Measurements from ENCODE around the gene AMOTL1.

DNA sequence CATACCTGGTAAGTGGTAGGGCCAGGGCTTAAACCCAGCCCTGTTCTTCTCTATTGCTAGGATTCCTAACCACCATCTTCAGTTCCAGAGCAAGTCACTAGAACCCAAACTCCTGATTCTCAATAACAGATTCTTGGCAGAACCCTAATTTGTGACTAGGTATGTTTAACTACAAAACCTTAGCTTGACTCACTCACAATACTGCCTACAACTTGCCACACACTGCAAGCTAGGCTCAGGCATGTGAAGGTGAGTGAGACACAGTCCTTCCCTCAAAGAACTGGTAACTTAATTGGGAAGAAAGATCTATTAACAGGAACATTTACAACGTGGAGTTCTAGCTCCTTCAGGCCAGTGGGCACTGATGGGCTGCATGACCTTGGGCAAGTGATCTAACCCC, 14.5 kb upstream of the AMOTL1 start:
- TF ChIP-seq, protein P1, sequence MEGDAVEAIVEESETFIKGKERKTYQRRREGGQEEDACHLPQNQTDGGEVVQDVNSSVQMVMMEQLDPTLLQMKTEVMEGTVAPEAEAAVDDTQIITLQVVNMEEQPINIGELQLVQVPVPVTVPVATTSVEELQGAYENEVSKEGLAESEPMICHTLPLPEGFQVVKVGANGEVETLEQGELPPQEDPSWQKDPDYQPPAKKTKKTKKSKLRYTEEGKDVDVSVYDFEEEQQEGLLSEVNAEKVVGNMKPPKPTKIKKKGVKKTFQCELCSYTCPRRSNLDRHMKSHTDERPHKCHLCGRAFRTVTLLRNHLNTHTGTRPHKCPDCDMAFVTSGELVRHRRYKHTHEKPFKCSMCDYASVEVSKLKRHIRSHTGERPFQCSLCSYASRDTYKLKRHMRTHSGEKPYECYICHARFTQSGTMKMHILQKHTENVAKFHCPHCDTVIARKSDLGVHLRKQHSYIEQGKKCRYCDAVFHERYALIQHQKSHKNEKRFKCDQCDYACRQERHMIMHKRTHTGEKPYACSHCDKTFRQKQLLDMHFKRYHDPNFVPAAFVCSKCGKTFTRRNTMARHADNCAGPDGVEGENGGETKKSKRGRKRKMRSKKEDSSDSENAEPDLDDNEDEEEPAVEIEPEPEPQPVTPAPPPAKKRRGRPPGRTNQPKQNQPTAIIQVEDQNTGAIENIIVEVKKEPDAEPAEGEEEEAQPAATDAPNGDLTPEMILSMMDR (IDR thresholded peaks at IDR 0.05): no peak
- TF ChIP-seq POLR2A (IDR thresholded peaks at IDR 0.05): no peak

Measured in adrenal gland (tissue), 5 donors.